Spleen (tissue), 11 donors: ENCODE data around the gene RCC2. TPM values are rescaled to one million over a fixed set of nuclear protein-coding genes. Genes with fewer than 3 reads are reported as not detected.

Experiments used
- DNase-seq: peaks from one replicate; pipeline ENCODE4 v3.0.0-alpha.2; 2020
- H3K27ac ChIP-seq, 8 donors: fragments of 200-600 bp; sonication (generic) in 7 of 8; 1 replicate in 4 of 8; 2 replicates in 4 of 8; pipeline versions ENCODE4 v1.5.0 to v1.8.0; 2016 to 2021; ENCODE audit warnings: inconsistent platforms in 4 of 8, mild to moderate bottlenecking in 4 of 8, moderate library complexity in 1 of 8
- H3K27me3 ChIP-seq, 7 donors: fragments of 200-600 bp; sonication (generic) in 6 of 7; replicated peaks in 1 of 7; 1 replicate in 4 of 7; 2 replicates in 3 of 7; pipeline versions ENCODE4 v1.5.0 to v1.8.0; 2016 to 2021; ENCODE audit warnings: inconsistent platforms in 3 of 7, mild to moderate bottlenecking in 1 of 7
- H3K36me3 ChIP-seq, 6 donors: fragments of 200-600 bp; sonication (generic) in 5 of 6; 1 replicate in 4 of 6; 2 replicates in 2 of 6; pipeline versions ENCODE4 v1.5.0 to v1.8.0; 2016 to 2021; ENCODE audit warnings: inconsistent platforms in 2 of 6
- H3K4me1 ChIP-seq, 6 donors: fragments of 200-600 bp; sonication (generic) in 5 of 6; 1 replicate in 3 of 6; 2 replicates in 3 of 6; pipeline versions ENCODE4 v1.5.0 to v1.8.0; 2016 to 2021; ENCODE audit warnings: inconsistent platforms in 3 of 6
- H3K4me3 ChIP-seq, 8 donors: fragments of 200-600 bp; sonication (generic) in 7 of 8; 1 replicate in 4 of 8; 2 replicates in 4 of 8; pipeline versions ENCODE4 v1.5.0 to v1.8.0; 2016 to 2021; ENCODE audit warnings: inconsistent platforms in 4 of 8, mild to moderate bottlenecking in 4 of 8, moderate library complexity in 2 of 8
- H3K9me3 ChIP-seq, 8 donors: fragments of 200-600 bp; sonication (generic) in 7 of 8; 1 replicate in 4 of 8; 2 replicates in 4 of 8; pipeline versions ENCODE4 v1.5.0 to v1.8.0; 2016 to 2021; ENCODE audit warnings: inconsistent platforms in 4 of 8
- POLR2A ChIP-seq, 3 donors: fragments of 450-650 bp; IDR thresholded peaks; one replicate each; pipeline ENCODE4 v1.5.1; 2017; ENCODE audit warnings: antibody characterized with exemption in 3 of 3, mild to moderate bottlenecking in 1 of 3
- POLR2AphosphoS5 ChIP-seq, 3 donors: sonication (generic); formaldehyde crosslinking; IDR thresholded peaks; one replicate each; pipeline ENCODE4 v1.5.1; 2017; ENCODE audit warnings: antibody characterized with exemption in 3 of 3
- WGBS, 5 donors: extraction: QIAGEN DNeasy Blood & Tissue Kit in 3 of 5; methylation state at CpG; one replicate each; pipeline versions ENCODE4 v1.1.5 to v1.1.7; 2013 to 2018; 5-methylcytosine and 5-hydroxymethylcytosine counted together
- intact Hi-C: fragments of 100-400 bp; cut with DNase I; formaldehyde crosslinking; loops from one replicate; pipeline ENCODE4 v1.15.0; 2023; ENCODE audit warnings: low total_unique reads
- polyA plus RNA-seq, 3 donors: library from polyadenylated mRNA; stranded (reverse); fragments of 200-250 nt; gene quantifications; one replicate each; pipeline ENCODE4 v1.2.1, GENCODE V29; 2013
- total RNA-seq, 7 donors: library from RNA; depleted of rRNA in 3 of 7; stranded (reverse); fragments of >200 nt in 3 of 7; fragmentation: NEBNext Ultra II Directional in 4 of 7; extraction: Animal tissue kit (Norgen Biotek cat#: 25700) in 4 of 7; gene quantifications; one replicate each; pipeline versions ENCODE4 v1.1.0 to v1.2.1, GENCODE V29; 2016 to 2021
- TF ChIP-seq, protein P1 (sequence below), 11 experiments: fragments of 200-600 bp in 7 of 11; fragments of 450-650 bp in 4 of 11; sonication (generic) in 4 of 11; IDR thresholded peaks in 8 of 11; conservative IDR thresholded peaks in 3 of 11; 1 replicate in 7 of 11; 2 replicates in 4 of 11; pipeline versions ENCODE4 v1.4.0 to v1.8.0; 2016 to 2021; ENCODE audit warnings: antibody characterized with exemption in 11 of 11, inconsistent platforms in 4 of 11, mild to moderate bottlenecking in 1 of 11
- donor health status: healthy with polysubstance abuse.
- donor health status: DM: no; HTN: no; CAD: no; lungs with moderate emphysema.
- donor health status: DM: no; HTN: no; CAD: no.
- donor health status: Bipolar disorder and iron deficiency.
- donor health status: healthy.
- donor health status: DM: no; HTN: no; CAD: no.
- donor health status: DM: yes; HTN: yes; CAD: no.

RCC2 gene
- total and polyA plus RNA-seq, 10 donors: 46.2 to 69.1 (median 56.5) TPM

DNA sequence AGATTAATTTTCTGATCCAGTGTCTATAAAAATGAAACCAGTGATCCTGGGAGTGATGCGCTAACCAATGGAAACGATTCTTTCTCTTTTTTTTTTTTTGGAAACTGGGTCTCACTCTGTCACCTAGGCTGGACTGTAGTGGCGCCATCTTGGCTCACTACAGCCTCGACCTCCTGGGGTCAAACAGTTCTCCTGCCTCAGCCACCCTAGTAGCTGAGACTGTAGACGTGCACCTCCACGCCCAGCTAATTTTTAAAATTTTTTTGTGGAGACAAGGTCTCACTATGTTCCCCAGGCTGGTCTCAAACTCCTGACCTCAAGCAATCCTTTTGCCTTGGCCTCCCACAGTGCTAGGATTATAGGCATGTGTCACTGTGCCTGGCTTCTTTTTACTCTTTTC is 3.4 kb upstream of the RCC2 start:
- Histone ChIP-seq H3K27me3 (no peaks in the 10 kb centered on the region), H3K4me1 (peaks cover 0 to 27% (median 14%) of the 10 kb centered on the region in 6 donors), H3K4me3 (no peak overlapping the region), H3K9me3 (no peaks in the 10 kb centered on the region), H3K27ac (no peak overlapping the region), H3K36me3 (no peaks in the 10 kb centered on the region)
- TF ChIP-seq POLR2A (IDR thresholded peaks at IDR 0.05): no peak
- WGBS, 5 donors: 85 to 93% (median 89%) methylated on average over 6 of the region's 6 CpGs
- no peak for DNase-seq
- intact Hi-C loops: no loop called here

DNA sequence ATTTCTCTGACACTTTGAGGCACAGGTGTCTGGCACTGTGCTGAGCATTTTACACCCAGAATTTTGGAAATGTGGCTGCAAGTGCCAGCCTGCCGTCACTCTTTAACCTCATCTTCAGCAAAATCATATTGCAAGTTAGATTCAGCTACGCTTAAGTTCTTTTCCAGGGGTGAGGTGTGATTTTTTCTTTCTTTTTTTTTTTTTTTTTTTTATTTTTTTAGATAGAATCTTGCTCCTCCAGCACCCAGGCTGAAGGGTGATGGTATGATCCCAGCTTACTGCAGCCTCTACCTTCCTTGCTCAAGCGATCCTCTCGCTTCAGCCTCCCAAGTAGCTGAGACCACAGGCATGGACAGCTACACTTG is 2.5 kb upstream of the RCC2 start:
- Histone ChIP-seq H3K27me3 (no peaks in the 10 kb centered on the region), H3K27ac (no peak overlapping the region), H3K4me1 (peaks cover under 1 to 32% (median 18%) of the 10 kb centered on the region in 6 donors), H3K9me3 (no peaks in the 10 kb centered on the region), H3K36me3 (no peaks in the 10 kb centered on the region), H3K4me3 (no peak overlapping the region)
- 82 to 93% (median 89%) methylated on average over 4 of the region's 4 CpGs for WGBS, 5 donors
- TF ChIP-seq POLR2AphosphoS5 (IDR thresholded peaks at IDR 0.05): no peak
- TF ChIP-seq POLR2A (IDR thresholded peaks at IDR 0.05): no peak
- TF ChIP-seq, protein P1, sequence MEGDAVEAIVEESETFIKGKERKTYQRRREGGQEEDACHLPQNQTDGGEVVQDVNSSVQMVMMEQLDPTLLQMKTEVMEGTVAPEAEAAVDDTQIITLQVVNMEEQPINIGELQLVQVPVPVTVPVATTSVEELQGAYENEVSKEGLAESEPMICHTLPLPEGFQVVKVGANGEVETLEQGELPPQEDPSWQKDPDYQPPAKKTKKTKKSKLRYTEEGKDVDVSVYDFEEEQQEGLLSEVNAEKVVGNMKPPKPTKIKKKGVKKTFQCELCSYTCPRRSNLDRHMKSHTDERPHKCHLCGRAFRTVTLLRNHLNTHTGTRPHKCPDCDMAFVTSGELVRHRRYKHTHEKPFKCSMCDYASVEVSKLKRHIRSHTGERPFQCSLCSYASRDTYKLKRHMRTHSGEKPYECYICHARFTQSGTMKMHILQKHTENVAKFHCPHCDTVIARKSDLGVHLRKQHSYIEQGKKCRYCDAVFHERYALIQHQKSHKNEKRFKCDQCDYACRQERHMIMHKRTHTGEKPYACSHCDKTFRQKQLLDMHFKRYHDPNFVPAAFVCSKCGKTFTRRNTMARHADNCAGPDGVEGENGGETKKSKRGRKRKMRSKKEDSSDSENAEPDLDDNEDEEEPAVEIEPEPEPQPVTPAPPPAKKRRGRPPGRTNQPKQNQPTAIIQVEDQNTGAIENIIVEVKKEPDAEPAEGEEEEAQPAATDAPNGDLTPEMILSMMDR (IDR thresholded peaks at IDR 0.05 in 8 of 11, conservative IDR thresholded peaks at IDR 0.05 in 3 of 11): no peak
- no peak for DNase-seq
- intact Hi-C loops: no loop called here

DNA sequence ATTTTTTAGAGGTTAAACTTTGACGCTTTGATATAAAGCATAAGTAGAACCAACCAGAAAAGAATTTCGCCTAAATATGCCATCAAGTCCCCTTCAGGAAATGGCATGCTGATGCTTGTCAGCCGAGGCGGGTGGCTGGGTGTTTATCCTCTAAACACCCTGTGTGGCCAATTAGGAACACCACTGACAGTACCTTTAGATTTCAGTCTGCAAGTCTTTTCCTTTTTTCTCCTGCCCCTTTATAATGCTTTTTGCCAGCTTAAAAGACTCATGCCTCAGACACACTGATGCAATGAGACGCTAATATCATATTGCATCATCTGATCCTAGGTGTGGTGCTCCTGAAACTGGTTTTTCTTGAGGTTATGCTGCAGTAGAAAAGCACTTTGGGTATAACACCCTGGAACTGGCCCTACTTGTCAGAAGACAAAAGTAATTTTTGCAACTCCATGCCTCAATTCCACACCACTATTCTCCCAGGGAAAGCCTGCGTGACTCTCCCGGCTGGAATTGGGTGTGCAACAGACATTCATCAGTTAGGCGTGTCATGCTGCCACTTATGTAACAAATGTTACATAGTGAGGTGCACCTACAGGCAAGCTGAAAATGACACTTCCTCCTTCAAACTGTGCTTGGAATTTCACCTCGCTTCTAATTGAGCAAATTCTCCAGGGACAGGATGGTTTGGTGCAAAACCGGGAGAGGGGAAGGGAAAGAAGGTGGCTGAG is 2.0 kb upstream of the RCC2 start:
- H3K27ac ChIP-seq: no peak overlapping the region

DNA sequence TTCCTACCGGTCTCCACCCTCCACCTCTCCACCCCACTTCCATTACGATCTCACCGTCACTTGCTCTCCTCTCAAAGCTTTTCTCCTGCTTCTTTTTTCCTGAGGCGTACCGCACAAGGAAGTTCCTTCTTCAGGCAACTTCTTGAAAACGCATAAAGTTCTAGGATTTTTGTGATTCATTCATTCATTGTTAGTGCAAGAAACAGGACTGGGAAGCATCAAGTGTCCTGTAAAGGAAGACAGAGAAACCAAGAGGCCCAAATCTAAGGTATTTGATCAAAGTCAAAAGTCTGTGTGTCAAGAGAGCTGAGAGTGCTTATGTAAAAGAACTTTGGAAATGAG is 1.3 kb upstream of the RCC2 start:
- DNase-seq: no peak
- Histone ChIP-seq H3K4me1 (peaks cover 13 to 43% (median 29%) of the 10 kb centered on the region in 6 donors), H3K4me3 (no peak overlapping the region), H3K9me3 (no peaks in the 10 kb centered on the region), H3K36me3 (peaks cover 0 to 6% (median 0%) of the 10 kb centered on the region in 6 donors), H3K27ac (no peak overlapping the region), H3K27me3 (no peaks in the 10 kb centered on the region)
- intact Hi-C loops: no loop called here
- TF ChIP-seq POLR2AphosphoS5 (IDR thresholded peaks at IDR 0.05): no peak
- no peak for TF ChIP-seq POLR2A (IDR thresholded peaks at IDR 0.05)
- TF ChIP-seq, protein P1 (IDR thresholded peaks at IDR 0.05 in 8 of 11, conservative IDR thresholded peaks at IDR 0.05 in 3 of 11): no peak
- 45 to 75% (median 68%) methylated on average over 6 of the region's 6 CpGs for WGBS, 5 donors

More for the DNA sequence above, 2.0 kb upstream of the RCC2 start:
- DNase-seq: no peak
- H3K4me1 ChIP-seq: peaks cover 6 to 37% (median 23%) of the 10 kb centered on the region in 6 donors
- H3K36me3 ChIP-seq: no peaks in the 10 kb centered on the region
- no peak overlapping the region for H3K4me3 ChIP-seq
- H3K9me3 ChIP-seq: no peaks in the 10 kb centered on the region
- TF ChIP-seq, protein P1 (IDR thresholded peaks at IDR 0.05 in 8 of 11, conservative IDR thresholded peaks at IDR 0.05 in 3 of 11): no peak
- TF ChIP-seq POLR2A (IDR thresholded peaks at IDR 0.05): no peak
- no peak for TF ChIP-seq POLR2AphosphoS5 (IDR thresholded peaks at IDR 0.05)
- 32 to 51% (median 43%) methylated on average over 10 of the region's 10 CpGs for WGBS, 5 donors
- H3K27me3 ChIP-seq: no peaks in the 10 kb centered on the region
- intact Hi-C loops: no loop called here
